ENCODE data around the gene GMPR2.

DNA sequence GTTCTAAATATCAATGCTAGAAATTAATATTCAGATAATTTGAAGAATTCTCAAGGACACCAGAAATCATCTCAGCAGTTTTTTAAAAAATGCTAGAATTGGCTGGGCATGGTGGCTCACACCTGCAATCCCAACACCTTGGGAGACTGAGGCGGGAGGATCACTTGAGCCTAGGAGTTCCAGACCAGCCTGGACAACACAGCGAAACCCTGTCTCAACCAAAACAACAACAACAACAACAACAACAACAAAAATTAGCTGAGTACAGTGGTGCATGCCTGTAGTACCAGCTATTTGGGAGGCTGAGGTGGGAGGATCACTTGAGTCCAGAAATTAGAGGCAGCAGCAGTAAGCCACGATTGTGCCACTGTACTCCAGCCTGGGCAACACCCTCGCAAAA, 13.6 kb upstream of the GMPR2 start:
- TF ChIP-seq, protein P1, sequence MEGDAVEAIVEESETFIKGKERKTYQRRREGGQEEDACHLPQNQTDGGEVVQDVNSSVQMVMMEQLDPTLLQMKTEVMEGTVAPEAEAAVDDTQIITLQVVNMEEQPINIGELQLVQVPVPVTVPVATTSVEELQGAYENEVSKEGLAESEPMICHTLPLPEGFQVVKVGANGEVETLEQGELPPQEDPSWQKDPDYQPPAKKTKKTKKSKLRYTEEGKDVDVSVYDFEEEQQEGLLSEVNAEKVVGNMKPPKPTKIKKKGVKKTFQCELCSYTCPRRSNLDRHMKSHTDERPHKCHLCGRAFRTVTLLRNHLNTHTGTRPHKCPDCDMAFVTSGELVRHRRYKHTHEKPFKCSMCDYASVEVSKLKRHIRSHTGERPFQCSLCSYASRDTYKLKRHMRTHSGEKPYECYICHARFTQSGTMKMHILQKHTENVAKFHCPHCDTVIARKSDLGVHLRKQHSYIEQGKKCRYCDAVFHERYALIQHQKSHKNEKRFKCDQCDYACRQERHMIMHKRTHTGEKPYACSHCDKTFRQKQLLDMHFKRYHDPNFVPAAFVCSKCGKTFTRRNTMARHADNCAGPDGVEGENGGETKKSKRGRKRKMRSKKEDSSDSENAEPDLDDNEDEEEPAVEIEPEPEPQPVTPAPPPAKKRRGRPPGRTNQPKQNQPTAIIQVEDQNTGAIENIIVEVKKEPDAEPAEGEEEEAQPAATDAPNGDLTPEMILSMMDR (conservative IDR thresholded peaks at IDR 0.05; ENCODE audit: low read depth, low read length): no peak
- no peak for TF ChIP-seq EZH2 (IDR thresholded peaks at IDR 0.05; ENCODE audit: low read length, unreplicated experiment)
